Osteocyte (in vitro differentiated cells): ENCODE data around the gene SLC25A22. TPM values are rescaled to one million over a fixed set of nuclear protein-coding genes. Genes with fewer than 3 reads are reported as not detected.

ENCODE experiments used
- DNase-seq: peaks from one replicate; pipeline ENCODE4 v3.0.0; 2021; ENCODE audit warnings: mixed read lengths; ENCODE audit not compliant: unreplicated experiment; ENCODE audit errors: extremely low spot score
- H3K27ac Mint-ChIP-seq: one replicate; pipeline ENCODE4 v1.8.0; 2021; ENCODE audit warnings: mild to moderate bottlenecking, mixed read lengths; ENCODE audit not compliant: unreplicated experiment
- H3K27me3 Mint-ChIP-seq: one replicate; pipeline ENCODE4 v1.8.0; 2021; ENCODE audit warnings: mixed read lengths; ENCODE audit not compliant: unreplicated experiment
- H3K36me3 Mint-ChIP-seq: one replicate; pipeline ENCODE4 v1.8.0; 2021; ENCODE audit warnings: mixed read lengths; ENCODE audit not compliant: unreplicated experiment
- H3K4me1 Mint-ChIP-seq: one replicate; pipeline ENCODE4 v1.8.0; 2021; ENCODE audit warnings: mixed read lengths; ENCODE audit not compliant: unreplicated experiment
- H3K4me3 Mint-ChIP-seq: one replicate; pipeline ENCODE4 v1.8.0; 2021; ENCODE audit warnings: mild to moderate bottlenecking, moderate library complexity, mixed read lengths; ENCODE audit not compliant: unreplicated experiment
- H3K9me3 Mint-ChIP-seq: one replicate; pipeline ENCODE4 v1.8.0; 2021; ENCODE audit warnings: mixed read lengths; ENCODE audit not compliant: unreplicated experiment
- total RNA-seq: library from RNA; stranded (reverse); gene quantifications from 2 replicates; pipeline ENCODE4 v1.2.1, GENCODE V29; 2021
- TF ChIP-seq, protein P1 (sequence below): fragments of 200-600 bp; sonication (generic); IDR thresholded peaks from 2 replicates; pipeline ENCODE4 v1.5.0; 2021; ENCODE audit warnings: antibody characterized with exemption, mild to moderate bottlenecking, moderate library complexity

SLC25A22 gene
- total RNA-seq, 1 donor from 2014 or later, result 19.7 TPM

DNA sequence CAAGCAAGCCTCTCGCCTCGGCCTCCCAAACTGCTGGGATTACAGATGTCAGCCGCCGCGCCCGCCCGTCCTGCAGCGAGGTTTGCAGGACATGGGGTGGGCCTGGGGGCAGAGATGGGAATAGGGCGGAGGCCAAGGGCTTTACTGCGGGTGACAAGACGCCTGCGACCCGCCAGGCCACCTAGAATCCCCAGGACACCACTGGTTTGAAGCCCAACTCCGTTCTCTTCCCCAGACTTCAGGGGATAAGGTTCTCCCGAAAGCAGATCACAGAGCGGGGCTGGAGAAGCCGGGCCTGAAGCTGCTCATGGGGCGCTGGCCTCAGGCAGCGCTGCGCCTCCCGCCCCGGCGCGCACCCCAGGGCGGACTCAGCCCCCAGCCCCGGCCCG is 43.9 kb upstream of the SLC25A22 start:
- DNase-seq, result no peak
- Mint-ChIP-seq H3K9me3 (no peaks in the 10 kb centered on the region), H3K27me3 (no peaks in the 10 kb centered on the region), H3K27ac (peak overlapping the region; percentile 78), H3K36me3 (peaks cover 8% of the 10 kb centered on the region), H3K4me3 (peak overlapping the region; percentile 81), H3K4me1 (peaks cover 55% of the 10 kb centered on the region)
- TF ChIP-seq, protein P1, sequence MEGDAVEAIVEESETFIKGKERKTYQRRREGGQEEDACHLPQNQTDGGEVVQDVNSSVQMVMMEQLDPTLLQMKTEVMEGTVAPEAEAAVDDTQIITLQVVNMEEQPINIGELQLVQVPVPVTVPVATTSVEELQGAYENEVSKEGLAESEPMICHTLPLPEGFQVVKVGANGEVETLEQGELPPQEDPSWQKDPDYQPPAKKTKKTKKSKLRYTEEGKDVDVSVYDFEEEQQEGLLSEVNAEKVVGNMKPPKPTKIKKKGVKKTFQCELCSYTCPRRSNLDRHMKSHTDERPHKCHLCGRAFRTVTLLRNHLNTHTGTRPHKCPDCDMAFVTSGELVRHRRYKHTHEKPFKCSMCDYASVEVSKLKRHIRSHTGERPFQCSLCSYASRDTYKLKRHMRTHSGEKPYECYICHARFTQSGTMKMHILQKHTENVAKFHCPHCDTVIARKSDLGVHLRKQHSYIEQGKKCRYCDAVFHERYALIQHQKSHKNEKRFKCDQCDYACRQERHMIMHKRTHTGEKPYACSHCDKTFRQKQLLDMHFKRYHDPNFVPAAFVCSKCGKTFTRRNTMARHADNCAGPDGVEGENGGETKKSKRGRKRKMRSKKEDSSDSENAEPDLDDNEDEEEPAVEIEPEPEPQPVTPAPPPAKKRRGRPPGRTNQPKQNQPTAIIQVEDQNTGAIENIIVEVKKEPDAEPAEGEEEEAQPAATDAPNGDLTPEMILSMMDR, result no peak

DNA sequence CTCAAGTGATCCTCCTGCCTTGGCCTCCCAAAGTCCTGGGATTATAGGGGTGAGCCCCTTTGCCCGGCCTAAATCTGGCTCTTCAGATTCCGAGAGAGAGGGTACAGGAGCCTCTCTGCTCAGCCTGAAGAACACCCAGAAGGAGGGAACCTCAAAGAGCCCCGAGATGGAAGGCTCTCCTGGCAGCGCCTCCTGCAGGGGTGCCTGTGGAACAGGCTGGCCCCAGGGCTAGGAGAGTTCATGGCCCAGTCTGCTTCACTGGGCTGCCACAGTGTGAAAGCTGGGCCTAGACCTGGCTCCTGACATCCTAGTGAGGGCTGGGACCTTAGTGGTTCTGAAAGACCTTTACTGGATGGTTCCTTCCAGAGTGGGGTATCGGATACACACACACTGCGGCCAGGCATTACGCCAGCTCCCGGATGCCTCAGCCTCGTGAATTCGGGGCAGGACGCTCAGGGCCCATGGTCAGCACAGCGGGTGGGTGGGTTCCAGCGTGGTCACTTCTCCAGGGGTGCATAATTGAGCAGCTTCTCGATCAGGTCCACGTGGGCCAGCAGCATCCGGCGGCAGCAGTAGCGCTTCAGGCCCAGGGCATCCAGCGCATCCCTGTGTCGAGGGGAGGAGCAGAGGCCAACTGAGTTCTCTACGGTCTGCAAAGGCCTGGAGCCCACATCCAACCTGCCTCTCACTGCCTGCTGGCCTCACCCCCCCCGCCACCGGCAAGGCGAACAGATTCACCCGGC is 42.0 kb upstream of the SLC25A22 start:
- Mint-ChIP-seq H3K4me3 (peak overlapping the region; percentile 81), H3K9me3 (no peaks in the 10 kb centered on the region), H3K36me3 (peaks cover 8% of the 10 kb centered on the region), H3K27ac (peak overlapping the region; percentile 23), H3K4me1 (peaks cover 39% of the 10 kb centered on the region), H3K27me3 (no peaks in the 10 kb centered on the region)
- no peak for DNase-seq
- TF ChIP-seq, protein P1, result peak; percentile 39

DNA sequence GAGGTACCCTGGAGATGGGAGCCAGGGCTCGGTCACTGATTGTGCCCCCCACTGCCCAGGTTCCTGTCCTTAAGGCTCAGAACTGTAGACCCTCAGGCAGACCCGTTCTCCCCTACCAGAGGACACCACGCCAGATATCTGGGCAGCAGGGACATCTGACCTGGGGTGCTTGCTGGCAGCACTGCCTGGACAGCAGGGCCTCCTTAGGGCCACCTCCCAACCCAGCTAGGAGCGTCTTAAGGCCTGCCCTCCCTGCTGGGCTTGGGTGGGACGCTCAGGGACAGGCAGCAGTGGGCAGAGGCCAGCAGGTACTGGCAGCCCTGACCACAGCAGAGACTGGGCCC is 41.2 kb upstream of the SLC25A22 start:
- H3K27me3 Mint-ChIP-seq, result no peaks in the 10 kb centered on the region

DNA sequence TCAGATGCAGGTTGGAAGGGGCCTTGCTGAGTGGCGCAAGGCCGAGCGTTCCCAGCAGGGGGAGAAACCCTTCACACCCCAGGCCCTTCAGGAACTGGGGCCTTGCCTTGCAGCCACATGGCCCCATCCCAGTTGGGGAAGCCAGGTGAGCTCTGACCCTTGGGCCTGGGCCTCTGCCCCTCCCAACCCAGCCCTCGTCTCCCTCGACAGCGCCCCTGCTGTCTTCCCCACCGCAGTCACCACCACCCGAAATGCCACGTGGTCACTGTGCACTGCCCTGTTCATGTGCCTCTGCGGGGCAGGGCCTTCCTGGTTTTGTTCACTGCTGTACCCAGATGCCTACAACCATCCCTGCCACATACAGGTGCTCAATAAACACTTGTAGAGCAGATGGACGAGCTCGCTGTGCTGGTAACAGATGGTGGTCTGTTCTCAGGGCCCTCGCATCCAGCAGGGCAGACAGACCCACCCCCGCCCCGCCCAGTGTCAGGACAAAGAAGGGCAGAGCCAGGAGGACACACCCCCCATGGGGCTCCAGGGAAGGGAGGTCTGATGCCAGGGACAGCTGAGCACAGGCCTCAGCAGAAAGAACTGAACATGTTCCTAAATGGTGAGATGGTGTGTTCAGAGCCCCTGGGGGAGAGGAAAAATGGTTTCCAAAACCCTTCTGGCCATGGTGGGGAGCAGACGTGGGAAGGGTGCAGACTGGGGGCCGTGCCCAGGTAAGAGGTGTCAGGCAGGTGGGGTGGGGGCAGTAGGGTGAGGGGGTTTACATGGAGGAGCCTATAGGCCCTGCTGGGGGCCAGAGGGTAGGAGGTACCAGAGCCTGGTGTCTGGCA is 40.6 kb upstream of the SLC25A22 start:
- Mint-ChIP-seq H3K4me1 (peaks cover 45% of the 10 kb centered on the region), H3K4me3 (no peak overlapping the region), H3K9me3 (no peaks in the 10 kb centered on the region), H3K27ac (no peak overlapping the region), H3K27me3 (no peaks in the 10 kb centered on the region), H3K36me3 (peaks cover 8% of the 10 kb centered on the region)
- no peak for DNase-seq
- TF ChIP-seq, protein P1, result no peak

More for the DNA sequence above, 41.2 kb upstream of the SLC25A22 start:
- Mint-ChIP-seq H3K4me1 (peaks cover 42% of the 10 kb centered on the region), H3K36me3 (peaks cover 8% of the 10 kb centered on the region), H3K9me3 (no peaks in the 10 kb centered on the region), H3K4me3 (peak overlapping the region; percentile 6), H3K27ac (no peak overlapping the region)
- no peak for DNase-seq
- TF ChIP-seq, protein P1, result no peak

DNA sequence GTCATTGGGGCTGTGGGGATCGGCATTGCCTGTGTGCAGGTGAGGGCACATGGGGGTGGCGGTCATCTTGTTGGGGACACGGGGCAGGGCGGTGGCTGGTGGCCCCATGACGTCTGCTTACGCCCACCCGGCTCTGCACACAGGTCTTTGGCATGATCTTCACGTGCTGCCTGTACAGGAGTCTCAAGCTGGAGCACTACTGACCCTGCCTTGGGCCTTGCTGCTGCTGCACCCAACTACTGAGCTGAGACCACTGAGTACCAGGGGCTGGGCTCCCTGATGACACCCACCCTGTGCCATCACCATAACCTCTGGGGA is 39.9 kb upstream of the SLC25A22 start:
- Mint-ChIP-seq H3K9me3 (no peaks in the 10 kb centered on the region), H3K36me3 (peaks cover 8% of the 10 kb centered on the region), H3K4me1 (peaks cover 44% of the 10 kb centered on the region), H3K4me3 (no peak overlapping the region), H3K27me3 (no peaks in the 10 kb centered on the region), H3K27ac (no peak overlapping the region)
- no peak for DNase-seq
- TF ChIP-seq, protein P1, result no peak
